AG09309 (cell line): ENCODE results near the gene SMIM23.

Source experiments
- DNase-seq: peaks from one replicate; pipeline ENCODE4 v3.0.0-alpha.2; 2010; ENCODE audit warnings: low read depth
- H3K4me3 ChIP-seq: 2 replicates; pipeline ENCODE4 v1.5.1; 2011; ENCODE audit warnings: mild to moderate bottlenecking, low read depth, low read length, moderate library complexity; ENCODE audit not compliant: control insufficient read depth
- CTCF ChIP-seq: IDR thresholded peaks from 2 replicates; pipeline ENCODE4 v1.5.1; 2011; ENCODE audit warnings: mild to moderate bottlenecking, low read depth, low read length, inconsistent platforms; ENCODE audit not compliant: insufficient read depth, control insufficient read depth; ENCODE audit errors: missing control alignments

The SMIM23 gene

GRCh38 chr5:171757853-171758535, 27.6 kb upstream of the SMIM23 start:
- H3K4me3 ChIP-seq: no peak overlapping the region
- DNase-seq: peak; percentile 48
- no peak for TF ChIP-seq CTCF

- no peak for TF ChIP-seq CTCF
- H3K4me3 ChIP-seq: no peak overlapping the region
- no peak for DNase-seq
These were observed 25.8 kb upstream of the SMIM23 start for GRCh38 chr5:171759777-171760176.

- no peak for DNase-seq
These were observed 23.5 kb upstream of the SMIM23 start for GRCh38 chr5:171762021-171762608.

GRCh38 chr5:171762903-171763302, 22.7 kb upstream of the SMIM23 start:
- no peak overlapping the region for H3K4me3 ChIP-seq
- TF ChIP-seq CTCF: no peak
- DNase-seq: no peak

More at GRCh38 chr5:171762021-171762608, 23.5 kb upstream of the SMIM23 start:
- H3K4me3 ChIP-seq: no peak overlapping the region
- TF ChIP-seq CTCF: no peak

GRCh38 chr5:171764265-171764664, 21.4 kb upstream of the SMIM23 start:
- no peak for TF ChIP-seq CTCF
- no peak for DNase-seq
- H3K4me3 ChIP-seq: no peak overlapping the region

- TF ChIP-seq CTCF: no peak
- no peak for DNase-seq
- no peak overlapping the region for H3K4me3 ChIP-seq
These were observed 18.7 kb upstream of the SMIM23 start for GRCh38 chr5:171766875-171767274.
